HG03575 (cell line): ENCODE data around the gene CDC42SE2.
A peak's percentile ranks its signal among the peaks of the same experiment; 100 is the strongest.
"Not testable (repeated sequence)": the region's sequence is repeated elsewhere in the genome, so short reads cannot be mapped to it uniquely, and the experiment has no call there.

Experiments
- ATAC-seq: cut with Tn5 transposase; IDR thresholded peaks from one replicate; pipeline ENCODE4 v1.9.1; 2021; ENCODE audit not compliant: unreplicated experiment, insufficient number of reproducible peaks, low FRiP score; ENCODE audit errors: extremely low read depth

CDC42SE2 gene

DNA sequence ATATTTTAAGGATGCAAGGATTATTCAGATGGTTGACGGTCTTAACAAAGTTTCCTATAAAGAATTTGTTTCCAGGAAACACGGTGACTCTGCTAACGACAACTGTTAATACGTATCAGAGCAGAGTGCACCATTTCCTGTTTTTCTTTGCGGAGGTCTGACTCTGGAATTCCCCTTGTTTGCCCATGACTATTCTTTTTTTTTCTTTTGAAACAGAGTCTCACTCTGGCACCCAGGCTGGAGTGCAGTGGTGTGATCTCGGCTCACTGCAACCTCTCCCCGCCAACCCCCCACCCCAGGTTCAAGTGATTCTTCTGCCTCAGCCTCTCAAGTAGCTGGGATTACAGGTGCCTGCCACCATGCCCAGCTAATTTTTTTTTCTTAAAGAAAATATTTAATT is 115.9 kb downstream of the CDC42SE2 start:
- ATAC-seq = peak; percentile 23

DNA sequence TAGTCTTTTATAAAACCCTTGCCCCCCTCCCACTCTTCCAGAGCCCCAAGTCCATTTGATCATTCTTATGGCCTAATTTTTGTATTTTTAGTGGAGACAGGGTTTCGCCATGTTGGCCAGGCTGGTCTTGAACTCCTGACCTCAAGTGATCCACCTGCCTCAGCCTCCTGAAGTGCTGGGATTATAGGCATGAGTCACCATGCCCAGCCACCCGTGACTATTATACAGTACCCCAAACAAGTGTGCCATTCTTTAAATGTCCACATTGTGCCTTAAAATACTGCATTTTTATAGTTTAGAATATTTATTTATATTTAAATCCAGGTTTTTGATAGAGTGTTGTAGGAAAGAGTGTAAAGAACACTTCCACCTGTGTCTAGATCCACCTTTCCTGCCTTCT is 116.4 kb downstream of the CDC42SE2 start:
- not testable (repeated sequence) for ATAC-seq

DNA sequence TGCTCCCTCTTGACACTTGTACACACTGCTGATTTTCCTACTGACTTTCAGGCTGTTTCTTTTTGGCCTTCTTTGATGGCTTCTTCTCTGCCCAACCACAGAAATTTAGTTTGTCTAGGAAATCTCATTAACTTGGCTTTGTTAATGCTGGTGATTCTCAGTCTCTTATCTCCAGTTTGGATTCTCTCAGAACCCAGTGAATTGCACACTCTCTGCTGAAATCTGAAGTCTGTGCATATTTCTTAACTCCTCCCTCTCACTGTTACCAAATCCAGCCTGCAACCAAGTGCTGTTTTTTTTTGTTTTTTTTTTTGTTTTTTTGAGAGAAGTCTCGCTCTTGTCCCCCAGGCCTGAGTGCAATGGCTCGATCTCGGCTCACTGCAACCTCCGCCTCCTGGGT is 117.2 kb downstream of the CDC42SE2 start:
- no peak for ATAC-seq

DNA sequence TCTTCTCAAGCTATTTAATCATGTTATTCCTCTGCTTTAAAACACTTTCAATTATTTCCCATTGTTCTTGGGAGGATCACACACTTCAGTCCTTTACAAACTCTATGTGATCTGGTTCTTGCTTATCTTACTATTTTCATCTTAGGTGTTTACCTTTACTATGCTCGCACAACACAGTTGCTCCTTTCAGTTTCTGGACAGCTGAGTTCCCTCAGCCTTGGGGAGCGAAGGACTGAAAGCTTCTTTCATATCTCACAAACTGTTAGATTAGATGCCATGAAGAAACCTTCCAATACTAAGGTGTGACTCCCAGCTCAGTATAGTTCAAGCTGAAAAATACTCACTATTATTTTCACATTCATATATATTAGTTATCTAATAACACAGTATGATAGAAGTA is 117.9 kb downstream of the CDC42SE2 start:
- peak; percentile 27 for ATAC-seq

DNA sequence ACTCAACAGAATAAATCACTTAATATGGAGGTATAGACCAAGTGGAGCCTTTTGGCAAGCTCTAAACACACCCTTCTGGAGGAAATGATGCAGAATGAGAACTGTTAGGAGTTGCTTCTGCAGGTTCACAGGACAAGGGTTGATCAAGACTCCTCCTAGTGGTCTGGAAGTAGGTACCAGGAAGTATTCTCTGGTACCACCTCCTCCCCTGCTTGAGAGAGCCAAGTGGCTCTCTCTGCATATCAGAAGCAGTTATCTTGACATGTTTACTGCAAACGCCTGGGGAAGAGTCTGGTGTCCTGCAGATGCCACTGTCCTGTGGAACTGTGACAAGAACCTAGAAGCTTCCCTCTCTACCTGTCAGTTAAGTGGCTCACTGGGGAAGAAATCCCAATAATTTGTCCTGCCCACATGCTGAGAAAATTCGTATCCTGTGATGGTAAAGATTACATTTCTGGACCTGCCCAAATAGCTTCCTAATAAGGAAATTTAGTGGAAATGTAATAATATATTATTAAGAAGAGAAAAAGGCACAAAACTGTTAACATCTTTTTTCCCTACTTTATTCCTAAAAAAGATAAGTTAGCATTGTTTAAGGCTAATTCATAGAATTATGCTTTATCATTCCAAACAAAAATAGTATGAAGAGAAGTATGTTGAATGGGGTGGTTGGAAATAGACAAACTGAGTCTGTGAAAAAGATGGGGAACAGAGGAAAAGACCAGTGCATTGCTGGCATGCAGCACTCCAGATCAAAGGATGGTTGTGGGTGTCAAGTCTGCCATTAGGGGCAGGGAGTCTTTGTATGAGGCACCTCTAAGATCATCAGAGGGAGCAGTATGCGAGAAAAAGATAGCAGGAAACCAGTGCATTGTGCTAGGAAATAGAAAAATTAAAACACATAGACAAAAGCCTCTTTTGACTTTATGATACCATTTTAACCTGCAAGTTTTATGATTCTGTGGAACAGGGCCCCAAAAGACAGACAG is 118.8 kb downstream of the CDC42SE2 start:
- ATAC-seq = peak; percentile 44

DNA sequence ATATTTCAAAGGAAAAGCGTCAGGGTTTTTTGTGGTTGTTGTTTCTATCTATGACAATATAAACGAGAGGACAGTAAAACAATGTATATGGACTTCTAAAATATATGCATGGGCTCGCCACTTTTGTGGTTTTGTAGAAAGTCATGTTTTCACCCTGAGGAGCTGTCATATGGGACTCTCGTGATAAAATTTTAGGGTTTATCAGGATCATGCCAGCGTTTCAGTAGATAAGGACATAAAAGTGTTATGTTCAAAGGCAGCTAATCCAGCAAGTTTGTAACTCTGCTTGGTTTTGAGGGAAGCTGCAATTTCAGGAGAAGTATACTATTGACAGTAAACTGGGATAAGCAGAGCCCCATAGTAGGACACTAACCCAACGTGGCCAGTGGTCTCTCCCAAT is 120.3 kb downstream of the CDC42SE2 start:
- ATAC-seq = no peak

DNA sequence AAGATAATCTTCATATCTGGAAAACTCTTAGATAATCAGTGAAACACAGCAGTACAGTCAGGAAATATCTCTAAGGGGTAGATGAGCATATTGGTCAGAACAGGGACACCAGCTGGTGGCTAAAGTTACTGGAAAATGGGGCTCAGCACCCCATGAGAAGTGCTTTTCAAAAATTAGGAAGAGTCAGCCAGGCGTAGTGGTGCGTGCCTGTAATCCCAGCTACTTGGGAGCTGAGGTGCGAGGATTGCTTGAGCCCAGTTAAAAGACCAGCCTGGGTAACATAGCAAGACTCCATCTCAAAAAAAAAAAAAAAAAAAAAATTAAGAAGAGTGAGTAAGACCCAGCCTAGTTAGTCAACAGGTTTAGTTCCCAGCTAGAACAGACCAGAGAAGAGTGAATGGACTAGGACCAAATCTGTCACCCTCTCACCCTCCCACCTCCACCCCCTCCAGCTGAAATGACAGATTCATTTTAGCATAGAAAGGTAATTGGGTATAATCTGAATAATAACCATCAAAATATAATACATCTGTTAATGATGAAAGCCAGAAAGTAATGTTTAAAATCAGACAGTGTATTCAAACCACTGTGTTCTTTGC is 120.9 kb downstream of the CDC42SE2 start:
- no peak for ATAC-seq

DNA sequence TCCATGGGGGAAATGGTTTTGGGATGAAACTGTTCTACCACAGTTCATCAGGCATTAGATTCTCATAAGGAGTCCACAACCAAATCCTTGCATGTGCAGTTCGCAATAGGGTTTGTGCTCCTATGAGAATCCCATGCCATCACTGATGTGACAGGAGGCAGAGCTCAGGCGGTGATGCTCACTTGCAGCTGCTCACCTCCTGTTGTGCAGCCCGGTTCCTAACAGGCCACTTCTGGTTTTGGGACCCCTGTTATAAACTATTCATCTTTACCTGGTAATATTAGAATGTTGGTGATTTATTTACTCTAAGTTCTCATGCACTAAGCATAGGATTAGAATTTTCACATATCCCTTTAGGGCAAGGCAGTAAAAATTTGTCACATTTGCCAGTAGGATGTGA is 122.3 kb downstream of the CDC42SE2 start:
- no peak for ATAC-seq

DNA sequence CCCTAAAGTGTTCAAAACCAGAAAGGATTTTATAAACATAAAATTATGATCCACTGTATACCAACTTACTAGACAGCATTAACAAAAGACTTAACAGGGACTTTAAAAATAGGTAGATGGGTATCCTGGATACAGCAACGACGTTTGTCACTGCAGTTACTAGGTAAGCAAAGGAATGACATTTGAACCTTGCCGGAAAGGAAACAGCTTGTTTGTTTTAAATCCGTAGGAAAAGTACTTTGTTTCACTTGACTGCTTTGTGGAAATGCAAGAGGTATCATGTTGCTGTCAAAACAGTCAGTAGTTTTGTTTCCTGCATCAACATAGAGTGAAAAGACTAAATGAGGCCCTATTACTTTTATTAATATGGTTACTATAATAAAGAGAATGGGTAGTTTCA is 122.9 kb downstream of the CDC42SE2 start:
- no peak for ATAC-seq

DNA sequence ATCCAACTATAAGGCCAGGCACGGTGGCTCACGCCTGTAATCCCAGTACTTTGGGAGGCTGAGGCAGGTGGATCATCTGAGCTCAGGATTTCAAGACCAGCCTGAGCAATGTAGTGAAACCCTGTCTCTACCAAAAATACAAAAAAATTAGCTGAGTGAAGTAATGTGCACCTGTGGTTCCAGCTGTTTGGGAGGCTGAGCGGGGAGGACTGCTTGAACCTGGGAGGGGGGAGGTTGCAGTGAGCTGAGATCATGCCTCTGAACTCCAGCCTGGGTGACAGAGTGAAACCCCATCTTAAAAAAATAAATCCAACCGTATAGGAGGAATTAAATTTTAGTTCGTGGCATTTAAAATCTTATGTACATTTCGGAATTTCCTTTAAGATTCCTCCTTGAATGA is 123.4 kb downstream of the CDC42SE2 start:
- no peak for ATAC-seq

DNA sequence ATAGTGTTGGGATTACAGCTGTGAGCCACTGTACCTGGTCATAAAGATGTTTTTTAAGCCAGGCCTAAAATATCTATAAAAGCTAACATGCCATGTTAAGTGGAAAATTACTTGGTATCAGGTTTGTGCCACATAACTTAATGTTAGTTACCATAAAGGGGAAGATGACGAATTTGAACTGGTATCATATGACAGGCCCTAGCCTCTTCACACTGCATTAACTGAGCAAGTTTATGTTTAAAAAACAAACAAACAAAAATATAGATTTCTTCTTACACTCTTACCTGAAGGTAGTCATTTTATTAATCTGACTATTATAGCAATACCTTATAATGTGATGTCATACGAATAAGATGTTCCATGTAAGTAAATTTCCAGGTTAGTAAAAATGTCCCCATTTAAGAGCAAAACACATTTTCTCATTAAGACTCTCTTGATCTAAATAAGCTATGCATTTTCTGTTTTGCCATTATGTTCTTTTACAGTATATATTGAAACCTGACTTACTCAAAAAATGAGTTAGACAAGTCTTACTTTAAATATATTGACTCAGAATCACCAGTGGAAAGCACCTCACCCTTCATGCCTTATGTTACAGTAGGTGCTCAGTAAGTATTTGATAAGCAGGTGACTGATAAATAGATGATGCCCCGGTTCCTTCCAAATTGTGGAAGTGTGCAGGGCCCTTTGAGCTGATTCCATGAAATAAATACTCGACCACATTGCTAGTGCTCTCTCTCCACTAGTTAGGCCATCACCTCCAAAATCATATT is 125.4 kb downstream of the CDC42SE2 start:
- ATAC-seq = no peak

DNA sequence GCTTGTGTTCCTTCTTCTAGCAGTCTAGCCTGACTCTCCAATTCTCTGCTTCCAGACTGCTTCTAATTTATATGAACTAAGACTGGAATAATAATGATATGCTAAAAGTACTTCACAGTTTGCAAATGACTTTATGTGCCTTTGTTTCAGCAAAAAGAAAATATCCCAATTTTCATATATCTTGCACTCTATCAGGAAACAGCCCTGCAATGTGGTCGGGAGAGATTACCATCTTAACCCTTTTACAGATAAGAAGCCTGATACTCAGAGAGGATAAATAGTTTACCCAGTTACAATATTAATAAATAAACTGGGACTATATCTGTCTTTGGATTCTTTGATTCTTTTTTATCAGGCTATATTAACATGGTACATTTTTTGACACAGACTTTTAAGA is 126.0 kb downstream of the CDC42SE2 start:
- no peak for ATAC-seq

DNA sequence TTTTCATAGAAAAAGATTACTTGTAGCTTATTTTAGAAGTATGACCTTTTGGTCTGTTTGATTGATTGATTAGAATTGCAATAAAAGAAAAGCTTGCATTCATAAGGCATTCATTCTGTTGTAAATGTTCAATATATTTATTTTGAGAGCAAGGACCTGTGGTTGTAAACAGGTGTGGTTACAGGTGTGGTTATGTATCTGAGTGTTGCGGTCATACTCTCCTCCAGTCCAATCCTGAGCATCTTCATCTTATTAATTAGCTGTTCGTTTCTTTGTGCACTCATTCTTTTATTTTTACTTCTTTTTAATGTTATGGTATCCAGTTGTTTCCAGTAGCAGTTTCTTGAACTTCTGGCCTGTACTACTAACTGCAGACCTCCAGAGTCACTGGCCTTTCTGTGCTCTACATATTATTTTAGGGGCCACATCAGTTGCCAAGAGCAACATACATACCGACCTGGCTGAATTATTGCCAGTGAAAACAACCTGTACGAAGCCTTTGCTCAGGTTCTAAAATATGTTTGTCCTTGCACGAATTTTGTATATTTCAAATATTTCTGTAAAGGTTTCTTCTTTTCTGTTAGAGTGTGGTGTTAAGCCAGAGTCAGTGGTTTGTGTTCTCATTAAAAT is 128.7 kb downstream of the CDC42SE2 start:
- ATAC-seq = no peak

DNA sequence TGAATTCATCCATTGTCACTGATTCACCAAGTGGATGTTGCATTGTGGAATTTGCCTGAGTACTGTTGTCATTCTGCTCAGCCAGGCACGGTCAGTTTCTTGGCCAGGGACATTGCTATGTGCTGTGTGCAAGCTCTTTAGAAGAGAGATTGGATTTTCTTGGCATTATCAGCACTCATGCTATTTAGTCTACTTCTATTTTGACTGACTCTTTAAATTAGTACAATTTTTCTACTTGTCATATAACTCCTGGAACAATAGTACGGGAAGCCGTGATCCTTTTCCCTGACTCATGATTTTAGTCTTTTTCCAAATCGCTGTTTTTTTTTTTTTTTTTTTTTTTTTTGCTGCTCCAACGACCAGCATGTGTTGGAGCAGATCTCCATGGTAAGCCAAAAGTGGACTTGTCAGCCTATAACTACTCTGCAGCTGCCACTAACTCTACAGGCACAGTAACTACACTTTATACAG is 129.7 kb downstream of the CDC42SE2 start:
- no peak for ATAC-seq

DNA sequence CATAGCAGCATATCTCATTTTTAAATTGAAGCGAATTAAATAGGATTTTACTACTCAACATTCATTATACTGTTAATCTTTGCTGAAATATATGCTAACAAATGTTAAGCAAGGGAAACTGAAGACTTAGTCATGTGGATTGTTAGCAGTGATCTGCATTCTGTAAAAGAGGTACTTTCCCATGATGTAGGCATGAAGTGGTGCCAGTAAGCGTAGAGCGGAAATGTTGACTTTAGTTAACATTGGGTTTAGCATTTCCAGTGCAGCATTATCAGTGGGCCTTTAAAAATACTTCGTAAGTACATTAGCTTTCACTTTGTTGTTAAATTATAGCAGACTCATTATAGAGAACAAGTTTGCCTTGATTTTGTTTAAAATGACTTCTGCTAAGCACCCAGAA is 130.3 kb downstream of the CDC42SE2 start:
- ATAC-seq = peak; percentile 33

DNA sequence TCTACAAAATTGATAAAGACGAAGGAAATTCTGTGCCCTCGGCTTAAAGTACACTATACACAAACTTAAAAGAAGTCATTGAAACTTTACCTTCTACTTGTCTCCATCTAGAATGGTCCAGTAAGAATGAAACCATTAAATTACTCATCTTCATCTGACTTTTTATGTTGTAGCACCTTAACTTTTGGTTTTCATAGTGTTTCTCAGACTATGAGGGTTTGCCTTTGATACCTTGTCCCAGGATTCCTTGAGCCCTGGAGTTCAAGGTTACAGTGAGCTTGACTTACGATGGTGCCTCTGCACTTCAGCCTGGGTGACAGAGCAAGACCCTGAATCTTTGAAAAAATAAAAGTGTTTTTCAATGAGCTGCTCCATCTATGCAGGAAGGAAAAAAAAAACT is 132.2 kb downstream of the CDC42SE2 start:
- peak; percentile 86 for ATAC-seq

DNA sequence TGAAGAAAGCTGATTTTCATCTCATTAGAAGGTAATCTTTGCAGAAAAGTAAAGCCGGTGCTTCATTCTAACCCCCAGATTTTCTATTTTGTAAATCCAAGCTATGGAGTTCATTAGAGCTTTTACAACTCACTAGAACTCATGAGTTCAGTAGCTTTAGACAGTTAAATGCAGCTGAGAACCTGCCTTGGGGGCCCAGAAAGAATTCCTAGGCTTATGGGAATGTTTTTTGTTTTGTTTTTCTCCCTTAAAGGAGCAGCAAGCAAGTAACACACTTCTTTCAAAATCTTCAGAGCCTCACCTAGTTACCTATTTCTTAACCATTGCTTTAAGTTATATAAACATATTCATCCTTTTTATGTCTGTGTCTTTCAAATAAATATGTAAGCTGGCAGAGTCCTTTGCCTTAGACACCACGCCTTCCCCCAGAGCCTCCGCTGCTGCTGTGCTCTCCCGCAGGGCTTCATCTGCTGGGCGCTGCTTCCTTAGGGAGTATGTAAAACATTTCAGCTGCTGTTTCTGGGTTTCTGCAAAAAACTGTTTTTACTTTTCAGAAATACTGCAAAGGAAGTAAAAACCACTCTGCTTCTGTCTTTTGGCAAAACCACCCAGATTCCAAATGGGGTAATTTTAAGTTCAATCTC is 132.9 kb downstream of the CDC42SE2 start:
- ATAC-seq = no peak

DNA sequence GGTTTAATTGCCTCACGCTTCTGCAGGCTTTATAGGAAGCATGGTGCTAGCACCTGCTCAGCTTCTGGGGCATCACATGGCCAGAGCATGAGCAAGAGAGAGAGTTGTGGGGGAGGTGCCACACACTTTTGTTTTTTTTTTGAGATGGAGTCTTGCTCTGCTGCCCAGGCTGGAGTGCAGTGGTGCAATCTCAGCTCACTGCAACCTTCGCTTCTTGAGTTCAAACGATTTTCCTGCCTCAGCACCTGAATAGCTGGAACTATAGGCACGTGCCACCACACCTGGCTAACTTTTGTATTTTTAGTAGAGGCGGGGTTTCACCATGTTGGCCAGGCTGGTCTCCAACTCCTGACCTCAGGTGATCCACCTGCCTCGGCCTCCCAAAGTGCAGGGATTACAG is 135.2 kb downstream of the CDC42SE2 start:
- ATAC-seq = not testable (repeated sequence)

DNA sequence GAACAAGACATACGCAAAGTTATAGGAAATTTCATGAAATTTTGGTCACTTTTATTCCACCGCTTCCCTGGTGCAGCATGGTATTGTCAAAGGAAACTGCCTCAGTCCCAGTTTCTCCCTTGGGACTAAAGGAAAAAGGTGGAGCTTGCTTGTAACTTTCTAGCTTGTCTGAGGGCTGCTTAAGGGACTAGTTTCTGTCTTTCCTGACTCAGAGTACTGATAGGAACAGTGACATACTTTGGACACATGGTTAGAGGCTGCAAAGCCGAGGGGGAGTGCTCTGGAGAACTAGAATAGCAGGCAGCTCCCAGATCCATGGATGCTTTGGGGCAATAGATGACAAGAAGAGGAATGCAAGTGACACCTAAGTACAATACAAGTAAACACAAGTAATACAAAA is 136.7 kb downstream of the CDC42SE2 start:
- ATAC-seq = no peak
